IPS-18a (cell line): ENCODE results near the gene CLSTN2.

Experiments
- H3K27ac ChIP-seq: one replicate; pipeline ENCODE4 v1.5.1; 2013; ENCODE audit warnings: low read length
- H3K27me3 ChIP-seq: one replicate; pipeline ENCODE4 v1.6.1; 2013; ENCODE audit warnings: mild to moderate bottlenecking, low read length; ENCODE audit not compliant: control insufficient read depth, insufficient read depth
- H3K36me3 ChIP-seq: one replicate; pipeline ENCODE4 v1.6.1; 2013; ENCODE audit warnings: low read depth, low read length; ENCODE audit not compliant: control insufficient read depth
- H3K4me1 ChIP-seq: one replicate; pipeline ENCODE4 v1.6.1; 2013; ENCODE audit warnings: low read depth, low read length; ENCODE audit not compliant: control insufficient read depth
- H3K4me3 ChIP-seq: one replicate; pipeline ENCODE4 v1.5.1; 2013; ENCODE audit warnings: low read length
- H3K9ac ChIP-seq: one replicate; pipeline ENCODE4 v1.6.1; 2013; ENCODE audit warnings: mild to moderate bottlenecking, low read length, moderate library complexity
- H3K9me3 ChIP-seq: one replicate; pipeline ENCODE4 v1.6.1; 2013; ENCODE audit warnings: low read depth, low read length; ENCODE audit not compliant: control insufficient read depth

CLSTN2 gene

GRCh38 chr3:140365872-140366697, 431.1 kb downstream of the CLSTN2 start:
- no peak overlapping the region for H3K4me3 ChIP-seq
- H3K9ac ChIP-seq = no peak overlapping the region
- H3K36me3 ChIP-seq = no peaks in the 10 kb centered on the region
- H3K27me3 ChIP-seq = no peaks in the 10 kb centered on the region
- no peaks in the 10 kb centered on the region for H3K9me3 ChIP-seq
- H3K27ac ChIP-seq = no peak overlapping the region
- peaks cover 5% of the 10 kb centered on the region for H3K4me1 ChIP-seq

GRCh38 chr3:140368223-140368811, 433.3 kb downstream of the CLSTN2 start:
- Histone ChIP-seq H3K27me3 (no peaks in the 10 kb centered on the region), H3K9ac (no peak overlapping the region), H3K9me3 (no peaks in the 10 kb centered on the region), H3K27ac (no peak overlapping the region), H3K4me3 (no peak overlapping the region), H3K4me1 (peaks cover 5% of the 10 kb centered on the region), H3K36me3 (no peaks in the 10 kb centered on the region)

DNA sequence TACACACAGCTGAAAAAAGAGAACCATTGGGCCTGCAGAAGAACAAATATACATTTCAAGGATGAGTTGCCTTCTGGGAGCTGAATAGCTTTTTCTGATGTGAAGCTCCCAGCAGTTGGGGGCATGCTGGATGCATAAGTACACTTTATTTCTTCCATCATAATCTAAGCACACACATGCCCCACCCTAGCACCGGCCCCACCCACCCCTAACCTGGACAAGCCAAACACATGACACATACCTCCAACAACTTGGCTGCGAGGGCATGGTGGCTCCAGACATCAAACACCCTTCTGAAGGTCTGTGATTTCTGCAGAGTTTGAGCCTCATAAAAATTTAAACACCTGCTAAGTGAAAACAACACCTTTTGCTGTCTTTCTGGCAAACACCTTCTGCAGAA, 435.7 kb downstream of the CLSTN2 start:
- Histone ChIP-seq H3K4me3 (no peak overlapping the region), H3K9me3 (no peaks in the 10 kb centered on the region), H3K27me3 (no peaks in the 10 kb centered on the region), H3K27ac (no peak overlapping the region), H3K9ac (no peak overlapping the region), H3K36me3 (no peaks in the 10 kb centered on the region), H3K4me1 (peaks cover 5% of the 10 kb centered on the region)

- H3K36me3 ChIP-seq = no peaks in the 10 kb centered on the region
- H3K4me3 ChIP-seq = no peak overlapping the region
- H3K27me3 ChIP-seq = no peaks in the 10 kb centered on the region
- no peaks in the 10 kb centered on the region for H3K9me3 ChIP-seq
- peaks cover 5% of the 10 kb centered on the region for H3K4me1 ChIP-seq
- no peak overlapping the region for H3K27ac ChIP-seq
- H3K9ac ChIP-seq = no peak overlapping the region
Observed at GRCh38 chr3:140373234-140373633, 438.2 kb downstream of the CLSTN2 start.

GRCh38 chr3:140375002-140375401, 440.0 kb downstream of the CLSTN2 start:
- Histone ChIP-seq H3K9me3 (no peaks in the 10 kb centered on the region), H3K27ac (no peak overlapping the region), H3K9ac (no peak overlapping the region)

GRCh38 chr3:140376136-140376889, 441.3 kb downstream of the CLSTN2 start:
- Histone ChIP-seq H3K4me1 (no peaks in the 10 kb centered on the region), H3K27me3 (no peaks in the 10 kb centered on the region), H3K9ac (no peak overlapping the region), H3K36me3 (no peaks in the 10 kb centered on the region), H3K27ac (no peak overlapping the region), H3K4me3 (no peak overlapping the region), H3K9me3 (no peaks in the 10 kb centered on the region)

More at GRCh38 chr3:140375002-140375401, 440.0 kb downstream of the CLSTN2 start:
- H3K4me3 ChIP-seq = no peak overlapping the region
- no peaks in the 10 kb centered on the region for H3K27me3 ChIP-seq
- no peaks in the 10 kb centered on the region for H3K4me1 ChIP-seq
- H3K36me3 ChIP-seq = no peaks in the 10 kb centered on the region

GRCh38 chr3:140377644-140378043, 442.7 kb downstream of the CLSTN2 start:
- Histone ChIP-seq H3K36me3 (no peaks in the 10 kb centered on the region), H3K27me3 (no peaks in the 10 kb centered on the region), H3K4me3 (no peak overlapping the region), H3K4me1 (no peaks in the 10 kb centered on the region), H3K9ac (no peak overlapping the region), H3K9me3 (no peaks in the 10 kb centered on the region), H3K27ac (no peak overlapping the region)

- Histone ChIP-seq H3K9ac (no peak overlapping the region), H3K4me3 (no peak overlapping the region), H3K36me3 (no peaks in the 10 kb centered on the region), H3K4me1 (peaks cover 3% of the 10 kb centered on the region), H3K27ac (no peak overlapping the region), H3K27me3 (no peaks in the 10 kb centered on the region), H3K9me3 (no peaks in the 10 kb centered on the region)
Observed at GRCh38 chr3:140378571-140379340, 443.8 kb downstream of the CLSTN2 start.

DNA sequence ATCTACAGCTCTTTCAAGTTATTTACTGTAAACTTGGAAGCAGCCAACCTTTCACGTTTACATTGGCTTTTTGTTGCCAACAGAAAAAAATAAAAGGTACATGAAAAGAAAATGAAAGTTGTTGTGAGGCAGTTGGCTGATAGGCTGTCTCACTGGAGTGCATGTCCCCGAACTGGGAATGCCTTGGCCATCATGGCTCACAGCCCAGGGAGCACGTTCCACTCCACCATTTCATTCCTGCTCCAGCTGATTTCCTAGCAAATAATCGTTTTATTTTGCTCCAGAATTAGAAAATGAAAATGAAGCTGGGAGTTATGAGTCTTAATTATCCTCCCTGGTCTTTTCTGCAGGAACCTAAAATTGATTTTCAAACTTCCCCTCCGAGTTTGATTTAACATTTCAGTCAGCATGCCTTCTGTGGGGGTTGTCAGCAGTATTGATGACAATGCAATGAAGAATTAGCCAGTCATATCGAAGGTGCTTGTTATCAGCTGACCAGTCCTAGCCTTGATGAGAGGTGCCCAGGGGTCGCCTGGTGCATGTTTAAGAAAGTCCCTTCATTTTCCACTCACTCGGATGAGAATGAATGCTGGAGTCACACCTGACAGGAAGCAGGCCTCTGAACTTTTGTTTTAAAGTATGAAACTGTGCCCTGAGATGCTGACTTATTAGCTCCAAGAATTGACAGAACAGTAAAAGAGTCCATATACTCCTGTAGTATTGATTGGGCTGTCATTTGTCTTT, 449.2 kb downstream of the CLSTN2 start:
- no peaks in the 10 kb centered on the region for H3K27me3 ChIP-seq
- H3K4me3 ChIP-seq = no peak overlapping the region
- H3K36me3 ChIP-seq = no peaks in the 10 kb centered on the region
- H3K4me1 ChIP-seq = peaks cover 3% of the 10 kb centered on the region
- no peak overlapping the region for H3K27ac ChIP-seq
- no peak overlapping the region for H3K9ac ChIP-seq
- H3K9me3 ChIP-seq = no peaks in the 10 kb centered on the region

GRCh38 chr3:140384876-140385275, 449.9 kb downstream of the CLSTN2 start:
- no peak overlapping the region for H3K4me3 ChIP-seq
- H3K9ac ChIP-seq = no peak overlapping the region
- H3K27ac ChIP-seq = no peak overlapping the region
- no peaks in the 10 kb centered on the region for H3K36me3 ChIP-seq
- H3K9me3 ChIP-seq = no peaks in the 10 kb centered on the region
- H3K4me1 ChIP-seq = peaks cover 3% of the 10 kb centered on the region
- no peaks in the 10 kb centered on the region for H3K27me3 ChIP-seq
